ENCODE measurements around the gene CLDN16. TPM values are rescaled to one million over a fixed set of nuclear protein-coding genes. Genes with fewer than 3 reads are reported as not detected.

The CLDN16 gene
- total and polyA plus RNA-seq, 2 donors (not counting 1 experiment from before 2014, with no cell fraction given), result not detected

DNA sequence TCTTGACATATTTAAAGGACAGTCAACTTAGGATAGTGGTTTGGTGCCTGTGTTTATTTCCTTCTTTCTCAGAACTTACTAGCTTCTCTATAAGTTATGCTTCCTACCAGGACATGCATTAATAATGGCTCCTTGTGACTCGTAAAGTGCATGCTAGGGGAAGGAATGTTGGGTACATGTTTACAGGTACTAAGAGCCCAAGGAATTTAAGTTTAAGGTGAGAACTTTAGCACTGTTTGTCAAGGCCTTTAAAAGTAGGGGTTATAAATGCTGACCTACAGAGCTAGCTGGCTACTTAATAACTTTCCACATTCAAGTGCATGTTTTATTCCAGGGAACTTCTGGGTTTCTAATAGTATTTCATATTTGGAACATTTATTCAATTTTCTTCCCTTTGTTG is 61.8 kb downstream of the CLDN16 start, which contains the start of gene TMEM207:
TSS of gene TMEM207 (minus strand) at position 101 of the 400 bp plus-strand sequence. CDS start at position 9, 92 bp downstream.
- H3K4me2 ChIP-seq (replicated peaks; ENCODE audit: low read depth, low read length, poor library complexity, severe bottlenecking), result no peak within 1 kb of the TSS
- H3K4me1 ChIP-seq (ENCODE audit: control insufficient read depth in 2 of 2, insufficient read depth in 2 of 2, low read length in 2 of 2), result no peaks in the 10 kb centered on the region
- H3K4me3 ChIP-seq (ENCODE audit: control extremely low read depth in 1 of 5, extremely low read depth in 1 of 5, insufficient read depth in 1 of 5, low read depth in 2 of 5, low read length in 4 of 5), result no peak within 1 kb of the TSS
- no peak within 1 kb of the TSS for H3K27ac ChIP-seq (ENCODE audit: low read length in 2 of 2)
- H4K20me1 ChIP-seq (ENCODE audit: control insufficient read depth, insufficient read depth, low read length, poor library complexity, severe bottlenecking), result no peaks in the 10 kb centered on the region
- ATAC-seq (ENCODE audit: low read depth) (no peak), DNase-seq (no peak)
- H3K27me3 Mint-ChIP-seq, result peaks cover 13% of the 10 kb centered on the region
- no peaks in the 10 kb centered on the region for H3K36me3 ChIP-seq (replicated peaks in 1 of 2; ENCODE audit: control extremely low read depth in 1 of 2, control insufficient read depth in 1 of 2, extremely low read depth in 1 of 2, insufficient read depth in 2 of 2, low read length in 1 of 2)
- ChIA-PET CTCF (interaction anchor here (1.0 kb wide), 1 partner anchor 10 kb away, joined by 3 read pairs; no protein-coding TSS in a partner anchor), POLR2A (no interaction called here)
- H2AFZ ChIP-seq (ENCODE audit: insufficient read depth, low read depth, low read length, poor library complexity, severe bottlenecking), result no peak within 1 kb of the TSS
- H3K9ac ChIP-seq (ENCODE audit: low read length), result no peak within 1 kb of the TSS
- H3K27ac Mint-ChIP-seq, result no peak within 1 kb of the TSS
- WGBS (ENCODE audit: insufficient coverage), result 100% methylated on average over 1 of the region's 1 CpG
- intact Hi-C loops (cut with micrococcal nuclease), result no loop called here
- no peaks in the 10 kb centered on the region for H3K27me3 ChIP-seq (replicated peaks in 1 of 4; ENCODE audit: control extremely low read depth in 1 of 4, control insufficient read depth in 3 of 4, insufficient read depth in 4 of 4, low read length in 3 of 4)
- H3K9me3 ChIP-seq (ENCODE audit: control extremely low read depth in 1 of 3, control insufficient read depth in 2 of 3, insufficient read depth in 1 of 3, low read length in 2 of 3), result no peaks in the 10 kb centered on the region
- no peaks in the 10 kb centered on the region for H3K79me2 ChIP-seq (ENCODE audit: control insufficient read depth, insufficient read depth, low read length)
- TF ChIP-seq, protein P1, sequence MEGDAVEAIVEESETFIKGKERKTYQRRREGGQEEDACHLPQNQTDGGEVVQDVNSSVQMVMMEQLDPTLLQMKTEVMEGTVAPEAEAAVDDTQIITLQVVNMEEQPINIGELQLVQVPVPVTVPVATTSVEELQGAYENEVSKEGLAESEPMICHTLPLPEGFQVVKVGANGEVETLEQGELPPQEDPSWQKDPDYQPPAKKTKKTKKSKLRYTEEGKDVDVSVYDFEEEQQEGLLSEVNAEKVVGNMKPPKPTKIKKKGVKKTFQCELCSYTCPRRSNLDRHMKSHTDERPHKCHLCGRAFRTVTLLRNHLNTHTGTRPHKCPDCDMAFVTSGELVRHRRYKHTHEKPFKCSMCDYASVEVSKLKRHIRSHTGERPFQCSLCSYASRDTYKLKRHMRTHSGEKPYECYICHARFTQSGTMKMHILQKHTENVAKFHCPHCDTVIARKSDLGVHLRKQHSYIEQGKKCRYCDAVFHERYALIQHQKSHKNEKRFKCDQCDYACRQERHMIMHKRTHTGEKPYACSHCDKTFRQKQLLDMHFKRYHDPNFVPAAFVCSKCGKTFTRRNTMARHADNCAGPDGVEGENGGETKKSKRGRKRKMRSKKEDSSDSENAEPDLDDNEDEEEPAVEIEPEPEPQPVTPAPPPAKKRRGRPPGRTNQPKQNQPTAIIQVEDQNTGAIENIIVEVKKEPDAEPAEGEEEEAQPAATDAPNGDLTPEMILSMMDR (IDR thresholded peaks at IDR 0.05), result no peak
- TF ChIP-seq EZH2 (IDR thresholded peaks at IDR 0.05; ENCODE audit: borderline replicate concordance, insufficient read depth, low read depth, low read length, poor library complexity, severe bottlenecking), result no peak
- H3K4me3 Mint-ChIP-seq, result no peak within 1 kb of the TSS
- H3K9me3 Mint-ChIP-seq (ENCODE audit: insufficient read depth), result no peaks in the 10 kb centered on the region
- no peaks in the 10 kb centered on the region for H3K4me1 Mint-ChIP-seq

DNA sequence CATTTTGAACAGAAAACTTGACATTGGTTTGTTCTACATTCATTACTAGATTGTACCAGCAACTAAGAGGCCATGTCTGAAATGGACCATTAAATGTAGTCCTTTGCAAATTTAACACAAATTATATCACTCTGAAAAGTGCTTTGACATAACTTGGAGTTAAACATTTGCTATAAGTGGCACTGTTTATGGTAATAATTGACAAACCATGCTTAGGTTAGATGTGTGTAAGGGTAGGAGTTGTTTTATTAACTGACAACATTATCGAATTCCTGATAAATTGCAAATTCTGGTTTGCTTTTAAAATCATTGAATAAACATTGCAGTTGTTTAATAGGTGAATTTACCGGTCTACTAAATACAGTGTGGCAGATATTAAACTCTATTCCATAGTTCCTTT is 67.9 kb downstream of the CLDN16 start:
- Histone ChIP-seq H3K4me3 (ENCODE audit: control extremely low read depth in 1 of 5, extremely low read depth in 1 of 5, insufficient read depth in 1 of 5, low read depth in 2 of 5, low read length in 4 of 5) (no peak overlapping the region), H3K27me3 (replicated peaks in 1 of 4; ENCODE audit: control extremely low read depth in 1 of 4, control insufficient read depth in 3 of 4, insufficient read depth in 4 of 4, low read length in 3 of 4) (no peaks in the 10 kb centered on the region), H2AFZ (ENCODE audit: insufficient read depth, low read depth, low read length, poor library complexity, severe bottlenecking) (no peak overlapping the region), H3K9ac (ENCODE audit: low read length) (no peak overlapping the region), H3K4me2 (replicated peaks; ENCODE audit: low read depth, low read length, poor library complexity, severe bottlenecking) (no peak overlapping the region), H3K79me2 (ENCODE audit: control insufficient read depth, insufficient read depth, low read length) (no peaks in the 10 kb centered on the region), H4K20me1 (ENCODE audit: control insufficient read depth, insufficient read depth, low read length, poor library complexity, severe bottlenecking) (no peaks in the 10 kb centered on the region), H3K27ac (ENCODE audit: low read length in 2 of 2) (no peak overlapping the region), H3K9me3 (ENCODE audit: control extremely low read depth in 1 of 3, control insufficient read depth in 2 of 3, insufficient read depth in 1 of 3, low read length in 2 of 3) (no peaks in the 10 kb centered on the region), H3K36me3 (replicated peaks in 1 of 2; ENCODE audit: control extremely low read depth in 1 of 2, control insufficient read depth in 1 of 2, extremely low read depth in 1 of 2, insufficient read depth in 2 of 2, low read length in 1 of 2) (no peaks in the 10 kb centered on the region), H3K4me1 (ENCODE audit: control insufficient read depth in 2 of 2, insufficient read depth in 2 of 2, low read length in 2 of 2) (no peaks in the 10 kb centered on the region)
- DNase-seq (no peak), ATAC-seq (ENCODE audit: low read depth) (no peak)
- intact Hi-C loops (cut with micrococcal nuclease), result no loop called here
- no peaks in the 10 kb centered on the region for H3K9me3 Mint-ChIP-seq (ENCODE audit: insufficient read depth)
- WGBS (ENCODE audit: insufficient coverage), result no CpG with 5 or more reads among the region's 2 CpGs
- CTCF ChIA-PET, result no interaction called here
- H3K27ac Mint-ChIP-seq, result no peak overlapping the region
- H3K27me3 Mint-ChIP-seq, result peaks cover 6% of the 10 kb centered on the region
- TF ChIP-seq EZH2 (IDR thresholded peaks at IDR 0.05; ENCODE audit: borderline replicate concordance, insufficient read depth, low read depth, low read length, poor library complexity, severe bottlenecking), result no peak
- TF ChIP-seq, protein P1 (IDR thresholded peaks at IDR 0.05), result no peak
- POLR2A ChIA-PET, result no interaction called here
- no peaks in the 10 kb centered on the region for H3K4me1 Mint-ChIP-seq
- H3K4me3 Mint-ChIP-seq, result no peak overlapping the region

Measured in B cell (primary cell).